ENCODE data around the gene TPCN2. TPM values are rescaled to one million over a fixed set of nuclear protein-coding genes. Genes with fewer than 3 reads are reported as not detected.

Gene TPCN2
- total RNA-seq, 1 donor from 2014 or later, result 6.8 TPM

- no peaks in the 10 kb centered on the region for H3K9me3 ChIP-seq (ENCODE audit: control insufficient read depth in 3 of 3, low read length in 3 of 3)
- H3K4me1 ChIP-seq (ENCODE audit: control insufficient read depth in 3 of 3, insufficient read depth in 3 of 3, low read length in 3 of 3), result peaks cover 9 to 16% (median 12%) of the 10 kb centered on the region in 3 donors
- H3K36me3 ChIP-seq (ENCODE audit: control insufficient read depth in 3 of 3, insufficient read depth in 3 of 3, low read length in 3 of 3), result peaks cover 0 to 2% (median 0%) of the 10 kb centered on the region in 3 donors
- no peak overlapping the region for H3K4me3 ChIP-seq (ENCODE audit: low read length in 3 of 3)
- no peak overlapping the region for H3K9ac ChIP-seq (ENCODE audit: low read depth in 1 of 3, low read length in 3 of 3)
- no peak overlapping the region for H3K27ac ChIP-seq (ENCODE audit: low read depth, low read length)
- H3K27me3 ChIP-seq (ENCODE audit: control insufficient read depth in 3 of 3, insufficient read depth in 3 of 3, low read length in 3 of 3), result peaks cover 8 to 59% (median 19%) of the 10 kb centered on the region in 3 donors
Measured at GRCh38 chr11:69003301-69003865, 45.3 kb upstream of the TPCN2 start.

- Histone ChIP-seq H3K4me1 (ENCODE audit: control insufficient read depth in 3 of 3, insufficient read depth in 3 of 3, low read length in 3 of 3) (peaks cover 10 to 17% (median 11%) of the 10 kb centered on the region in 3 donors), H3K4me3 (ENCODE audit: low read length in 3 of 3) (no peak overlapping the region), H3K27me3 (ENCODE audit: control insufficient read depth in 3 of 3, insufficient read depth in 3 of 3, low read length in 3 of 3) (peaks cover 9 to 58% (median 22%) of the 10 kb centered on the region in 3 donors), H3K9me3 (ENCODE audit: control insufficient read depth in 3 of 3, low read length in 3 of 3) (no peaks in the 10 kb centered on the region), H3K27ac (ENCODE audit: low read depth, low read length) (no peak overlapping the region), H3K9ac (ENCODE audit: low read depth in 1 of 3, low read length in 3 of 3) (no peak overlapping the region), H3K36me3 (ENCODE audit: control insufficient read depth in 3 of 3, insufficient read depth in 3 of 3, low read length in 3 of 3) (peaks cover 0 to 2% (median 0%) of the 10 kb centered on the region in 3 donors)
Measured at GRCh38 chr11:69003866-69004367, 44.8 kb upstream of the TPCN2 start.

- no peak overlapping the region for H3K4me3 ChIP-seq (ENCODE audit: low read length in 3 of 3)
- peaks cover 14 to 60% (median 28%) of the 10 kb centered on the region in 3 donors for H3K27me3 ChIP-seq (ENCODE audit: control insufficient read depth in 3 of 3, insufficient read depth in 3 of 3, low read length in 3 of 3)
- H3K4me1 ChIP-seq (ENCODE audit: control insufficient read depth in 3 of 3, insufficient read depth in 3 of 3, low read length in 3 of 3), result peaks cover 11 to 23% (median 14%) of the 10 kb centered on the region in 3 donors
- H3K27ac ChIP-seq (ENCODE audit: low read depth, low read length), result no peak overlapping the region
- peaks cover 0 to 2% (median 0%) of the 10 kb centered on the region in 3 donors for H3K36me3 ChIP-seq (ENCODE audit: control insufficient read depth in 3 of 3, insufficient read depth in 3 of 3, low read length in 3 of 3)
- no peak overlapping the region for H3K9ac ChIP-seq (ENCODE audit: low read depth in 1 of 3, low read length in 3 of 3)
- no peaks in the 10 kb centered on the region for H3K9me3 ChIP-seq (ENCODE audit: control insufficient read depth in 3 of 3, low read length in 3 of 3)
Measured at GRCh38 chr11:69004411-69005182, 44.1 kb upstream of the TPCN2 start.

GRCh38 chr11:69005183-69005630, 43.5 kb upstream of the TPCN2 start:
- Histone ChIP-seq H3K4me1 (ENCODE audit: control insufficient read depth in 3 of 3, insufficient read depth in 3 of 3, low read length in 3 of 3) (peaks cover 14 to 29% (median 14%) of the 10 kb centered on the region in 3 donors), H3K9me3 (ENCODE audit: control insufficient read depth in 3 of 3, low read length in 3 of 3) (no peaks in the 10 kb centered on the region), H3K4me3 (ENCODE audit: low read length in 3 of 3) (no peak overlapping the region), H3K36me3 (ENCODE audit: control insufficient read depth in 3 of 3, insufficient read depth in 3 of 3, low read length in 3 of 3) (peaks cover 0 to 2% (median 0%) of the 10 kb centered on the region in 3 donors), H3K9ac (ENCODE audit: low read depth in 1 of 3, low read length in 3 of 3) (no peak overlapping the region), H3K27me3 (ENCODE audit: control insufficient read depth in 3 of 3, insufficient read depth in 3 of 3, low read length in 3 of 3) (peaks cover 19 to 62% (median 33%) of the 10 kb centered on the region in 3 donors), H3K27ac (ENCODE audit: low read depth, low read length) (no peak overlapping the region)

- H3K4me1 ChIP-seq (ENCODE audit: control insufficient read depth in 3 of 3, insufficient read depth in 3 of 3, low read length in 3 of 3), result peaks cover 18 to 35% (median 20%) of the 10 kb centered on the region in 3 donors
- H3K27me3 ChIP-seq (ENCODE audit: control insufficient read depth in 3 of 3, insufficient read depth in 3 of 3, low read length in 3 of 3), result peaks cover 25 to 67% (median 38%) of the 10 kb centered on the region in 3 donors
- no peak overlapping the region for H3K9ac ChIP-seq (ENCODE audit: low read depth in 1 of 3, low read length in 3 of 3)
- no peaks in the 10 kb centered on the region for H3K9me3 ChIP-seq (ENCODE audit: control insufficient read depth in 3 of 3, low read length in 3 of 3)
- H3K4me3 ChIP-seq (ENCODE audit: low read length in 3 of 3), result no peak overlapping the region
- peaks cover 0 to 2% (median 0%) of the 10 kb centered on the region in 3 donors for H3K36me3 ChIP-seq (ENCODE audit: control insufficient read depth in 3 of 3, insufficient read depth in 3 of 3, low read length in 3 of 3)
- H3K27ac ChIP-seq (ENCODE audit: low read depth, low read length), result no peak overlapping the region
Measured at GRCh38 chr11:69005631-69006368, 42.9 kb upstream of the TPCN2 start.

- Histone ChIP-seq H3K9ac (ENCODE audit: low read depth in 1 of 3, low read length in 3 of 3) (no peak overlapping the region), H3K9me3 (ENCODE audit: control insufficient read depth in 3 of 3, low read length in 3 of 3) (no peaks in the 10 kb centered on the region), H3K4me3 (ENCODE audit: low read length in 3 of 3) (no peak overlapping the region), H3K27ac (ENCODE audit: low read depth, low read length) (no peak overlapping the region), H3K4me1 (ENCODE audit: control insufficient read depth in 3 of 3, insufficient read depth in 3 of 3, low read length in 3 of 3) (peaks cover 21 to 34% (median 23%) of the 10 kb centered on the region in 3 donors), H3K27me3 (ENCODE audit: control insufficient read depth in 3 of 3, insufficient read depth in 3 of 3, low read length in 3 of 3) (peaks cover 29 to 65% (median 40%) of the 10 kb centered on the region in 3 donors), H3K36me3 (ENCODE audit: control insufficient read depth in 3 of 3, insufficient read depth in 3 of 3, low read length in 3 of 3) (peaks cover 0 to 2% (median 0%) of the 10 kb centered on the region in 3 donors)
Measured at GRCh38 chr11:69006816-69007215, 41.9 kb upstream of the TPCN2 start.

- peak overlapping the region in 1 of 3 donors; percentile 60 for H3K9ac ChIP-seq (ENCODE audit: low read depth in 1 of 3, low read length in 3 of 3)
- peak overlapping the region; percentile 58 for H3K27ac ChIP-seq (ENCODE audit: low read depth, low read length)
- H3K27me3 ChIP-seq (ENCODE audit: control insufficient read depth in 3 of 3, insufficient read depth in 3 of 3, low read length in 3 of 3), result peaks cover 36 to 67% (median 50%) of the 10 kb centered on the region in 3 donors
Measured at GRCh38 chr11:69007975-69008381, 40.8 kb upstream of the TPCN2 start.

GRCh38 chr11:69008737-69009440, 39.8 kb upstream of the TPCN2 start:
- Histone ChIP-seq H3K4me1 (ENCODE audit: control insufficient read depth in 3 of 3, insufficient read depth in 3 of 3, low read length in 3 of 3) (peaks cover 23 to 37% (median 23%) of the 10 kb centered on the region in 3 donors), H3K36me3 (ENCODE audit: control insufficient read depth in 3 of 3, insufficient read depth in 3 of 3, low read length in 3 of 3) (peaks cover 0 to 2% (median 0%) of the 10 kb centered on the region in 3 donors), H3K9ac (ENCODE audit: low read depth in 1 of 3, low read length in 3 of 3) (peak overlapping the region in 1 of 3 donors; percentile 60), H3K9me3 (ENCODE audit: control insufficient read depth in 3 of 3, low read length in 3 of 3) (no peaks in the 10 kb centered on the region), H3K27me3 (ENCODE audit: control insufficient read depth in 3 of 3, insufficient read depth in 3 of 3, low read length in 3 of 3) (peaks cover 42 to 67% (median 56%) of the 10 kb centered on the region in 3 donors), H3K4me3 (ENCODE audit: low read length in 3 of 3) (no peak overlapping the region), H3K27ac (ENCODE audit: low read depth, low read length) (peak overlapping the region; percentile 58)

More at GRCh38 chr11:69007975-69008381, 40.8 kb upstream of the TPCN2 start:
- peaks cover 0 to 2% (median 0%) of the 10 kb centered on the region in 3 donors for H3K36me3 ChIP-seq (ENCODE audit: control insufficient read depth in 3 of 3, insufficient read depth in 3 of 3, low read length in 3 of 3)
- H3K4me1 ChIP-seq (ENCODE audit: control insufficient read depth in 3 of 3, insufficient read depth in 3 of 3, low read length in 3 of 3), result peaks cover 21 to 36% (median 23%) of the 10 kb centered on the region in 3 donors
- no peaks in the 10 kb centered on the region for H3K9me3 ChIP-seq (ENCODE audit: control insufficient read depth in 3 of 3, low read length in 3 of 3)
- H3K4me3 ChIP-seq (ENCODE audit: low read length in 3 of 3), result peak overlapping the region in 1 of 3 donors; percentile 14

Data from skeletal muscle tissue (tissue), 4 donors.